Stimulated activated CD8-positive, alpha-beta memory T cell treated with anti-CD3 and anti-CD28 coated beads, Interleukin-15, amount 100 ng/mL, for 1 hour (primary cell): ENCODE results near the gene WTIP.

Source experiments
- DNase-seq: peaks from one replicate; pipeline ENCODE4 v3.0.0-alpha.2; 2020; ENCODE audit warnings: low read depth

WTIP gene

DNA sequence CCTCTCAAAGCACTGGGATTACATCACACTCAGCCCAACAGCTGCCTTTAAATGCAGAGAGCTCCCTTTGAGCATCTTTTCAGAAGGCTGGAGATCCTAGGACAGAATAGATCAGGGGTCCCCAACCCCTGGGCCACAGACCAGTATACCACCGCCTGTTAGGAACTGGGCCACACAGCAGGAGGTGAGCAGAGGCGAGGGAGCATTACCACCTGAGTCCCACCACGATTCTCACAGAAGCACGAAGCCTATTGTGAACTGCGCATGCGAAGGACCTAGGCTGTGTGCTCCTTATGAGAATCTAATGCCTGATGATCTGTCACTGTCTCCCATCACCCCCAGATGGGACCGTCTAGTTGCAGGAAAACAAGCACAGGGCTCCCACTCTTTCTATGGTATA, 2.2 kb upstream of the WTIP start:
- DNase-seq: no peak

DNA sequence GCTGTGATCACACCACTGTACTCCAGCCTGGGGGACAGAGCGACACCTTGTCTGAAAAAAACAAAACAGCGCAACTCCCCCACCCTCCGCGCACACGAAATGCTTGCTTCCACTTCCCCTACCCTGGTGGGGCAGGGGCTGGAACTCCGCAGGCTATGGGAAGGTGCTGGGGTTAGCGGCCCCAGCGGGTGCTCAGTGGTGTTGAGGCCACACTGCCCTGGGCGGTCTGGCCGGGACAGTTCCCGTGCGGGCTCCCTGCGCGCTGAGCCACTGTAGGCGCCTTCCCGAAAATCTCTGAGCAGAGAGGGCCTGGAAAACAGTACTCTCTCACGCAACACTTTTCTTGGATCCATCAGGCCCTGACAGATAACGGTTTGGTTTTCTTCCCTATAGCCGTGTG, 1.1 kb upstream of the WTIP start:
- no peak for DNase-seq

DNA sequence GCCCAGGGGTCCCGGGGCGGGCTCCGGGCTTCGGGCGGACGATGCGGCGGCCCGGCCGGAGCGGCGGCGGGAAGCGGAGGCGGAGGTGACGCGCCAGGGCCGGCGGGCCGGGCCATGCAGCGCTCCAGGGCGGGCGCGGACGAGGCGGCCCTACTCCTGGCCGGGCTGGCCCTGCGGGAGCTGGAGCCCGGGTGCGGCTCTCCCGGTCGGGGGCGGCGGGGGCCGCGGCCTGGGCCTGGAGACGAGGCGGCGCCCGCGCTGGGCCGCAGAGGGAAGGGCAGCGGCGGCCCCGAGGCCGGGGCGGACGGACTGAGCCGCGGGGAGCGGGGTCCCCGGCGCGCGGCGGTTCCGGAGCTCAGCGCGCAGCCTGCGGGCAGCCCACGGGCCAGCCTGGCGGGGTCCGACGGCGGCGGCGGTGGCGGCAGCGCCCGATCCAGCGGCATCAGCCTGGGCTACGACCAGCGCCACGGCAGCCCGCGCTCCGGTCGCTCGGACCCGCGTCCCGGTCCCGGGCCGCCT, 362 bp downstream of the WTIP start:
- DNase-seq: no peak

DNA sequence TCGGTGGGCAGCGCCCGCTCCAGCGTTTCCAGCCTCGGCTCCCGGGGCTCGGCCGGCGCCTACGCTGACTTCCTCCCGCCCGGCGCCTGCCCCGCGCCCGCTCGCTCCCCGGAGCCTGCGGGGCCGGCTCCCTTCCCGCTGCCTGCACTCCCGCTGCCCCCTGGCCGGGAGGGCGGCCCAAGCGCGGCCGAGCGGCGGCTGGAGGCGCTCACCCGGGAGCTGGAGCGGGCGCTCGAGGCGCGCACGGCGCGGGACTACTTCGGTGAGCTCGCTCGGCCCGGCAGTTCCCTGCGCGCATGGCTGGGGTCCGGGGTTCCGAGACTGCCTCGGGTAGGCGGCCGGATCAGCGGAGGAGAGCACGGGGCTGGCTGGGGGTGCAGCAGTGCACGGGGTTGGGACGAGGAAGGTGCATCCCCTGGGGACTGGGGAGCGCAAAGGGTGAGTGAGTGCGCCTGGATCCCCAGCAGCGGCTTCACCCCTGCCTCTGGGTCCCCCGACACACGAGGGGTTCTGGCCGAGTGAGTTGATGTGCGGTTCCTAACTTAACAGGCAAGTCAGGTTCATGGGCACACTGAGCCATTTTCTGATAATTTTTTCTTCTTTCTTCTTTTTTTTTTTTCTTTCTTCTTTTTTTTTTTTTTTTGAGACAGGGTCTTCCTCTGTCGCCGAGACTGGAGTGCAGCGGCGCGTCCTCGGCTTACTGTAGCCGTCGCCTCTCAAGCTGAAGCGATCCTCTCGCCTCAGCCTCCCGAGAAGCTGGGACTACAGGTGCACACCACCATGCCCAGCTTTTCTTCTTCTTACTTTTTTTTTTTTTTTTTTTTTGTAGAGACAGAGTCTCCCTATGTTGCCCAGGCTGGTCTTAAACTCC, 1.1 kb downstream of the WTIP start:
- no peak for DNase-seq

DNA sequence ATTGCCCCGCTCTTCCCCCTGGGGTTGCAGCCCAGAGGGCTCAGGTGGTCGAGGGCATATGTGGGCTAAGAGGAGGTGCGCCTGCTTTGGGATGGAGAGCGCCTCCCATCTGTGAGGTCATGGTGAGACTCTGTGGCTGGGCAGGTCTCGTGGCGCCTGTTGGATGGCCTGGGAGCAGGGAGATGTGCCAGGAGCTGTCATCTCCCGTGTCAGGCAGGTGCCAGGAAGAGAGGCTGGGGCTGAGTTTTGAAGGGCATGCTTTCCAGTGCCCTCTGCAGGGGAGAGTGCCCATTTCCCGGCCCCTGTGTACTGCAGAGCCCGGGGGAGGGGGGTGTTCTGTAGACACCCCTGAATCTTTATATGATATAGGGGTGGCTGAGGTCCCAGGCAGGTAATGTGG, 2.8 kb downstream of the WTIP start:
- no peak for DNase-seq

DNA sequence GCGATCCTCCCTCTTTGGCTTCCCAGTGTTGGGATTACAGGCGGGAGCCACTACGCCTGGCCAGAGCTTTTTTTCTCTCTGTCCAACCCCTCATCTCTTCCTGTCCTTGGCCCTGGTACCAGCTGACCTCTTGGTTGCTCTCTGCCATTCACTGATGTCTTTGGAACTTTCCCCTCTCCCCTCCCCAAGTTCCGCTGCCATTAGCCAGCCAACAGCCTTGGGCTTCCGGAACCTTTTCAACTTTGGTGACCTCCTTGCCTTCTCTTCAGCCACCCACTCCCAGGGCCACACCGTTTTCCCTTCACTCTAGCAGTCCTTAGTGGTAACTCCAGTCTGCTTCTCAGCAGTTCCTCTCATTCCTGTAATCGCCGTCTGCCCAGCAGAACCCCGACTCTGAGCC, 4.3 kb downstream of the WTIP start:
- DNase-seq: no peak

DNA sequence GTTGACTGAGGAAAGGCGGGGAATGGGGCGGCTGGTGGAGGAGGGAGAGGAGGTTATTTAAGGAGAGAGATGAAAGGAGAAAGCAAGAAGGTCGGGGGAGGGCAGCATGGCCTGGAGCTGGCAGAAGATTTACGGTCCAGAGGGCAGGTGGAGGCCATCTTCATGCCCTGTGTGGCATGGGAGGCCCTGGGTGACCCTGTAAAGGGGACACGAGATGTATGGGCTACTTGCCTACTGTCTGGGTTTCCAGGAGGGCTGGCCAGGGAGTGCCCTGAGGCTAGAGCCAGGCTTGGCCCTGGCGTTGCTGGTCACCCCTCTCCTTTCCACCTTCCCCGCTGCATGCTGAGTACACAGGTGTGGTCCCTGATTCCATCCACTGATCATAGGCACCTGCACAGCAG, 6.1 kb downstream of the WTIP start:
- DNase-seq: no peak

DNA sequence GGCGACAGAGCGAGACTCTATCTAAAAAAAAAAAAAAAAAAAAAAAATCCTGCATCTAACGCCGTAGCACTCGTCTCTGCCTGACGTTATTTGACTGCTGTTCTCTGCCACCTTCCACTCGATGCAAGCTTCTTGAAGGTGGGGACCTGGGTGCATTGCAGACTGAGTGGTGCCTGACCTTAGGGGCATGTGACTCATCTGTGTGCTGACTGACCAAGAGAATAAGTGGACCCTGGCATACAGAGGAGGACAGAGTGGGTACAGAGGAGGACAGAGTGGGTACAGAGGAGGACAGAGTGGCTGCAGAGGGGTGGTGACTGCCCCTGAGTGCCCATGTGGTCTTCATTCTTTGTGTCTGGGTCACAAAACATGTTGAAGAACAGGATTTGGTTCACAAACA, 7.6 kb downstream of the WTIP start:
- DNase-seq: no peak

DNA sequence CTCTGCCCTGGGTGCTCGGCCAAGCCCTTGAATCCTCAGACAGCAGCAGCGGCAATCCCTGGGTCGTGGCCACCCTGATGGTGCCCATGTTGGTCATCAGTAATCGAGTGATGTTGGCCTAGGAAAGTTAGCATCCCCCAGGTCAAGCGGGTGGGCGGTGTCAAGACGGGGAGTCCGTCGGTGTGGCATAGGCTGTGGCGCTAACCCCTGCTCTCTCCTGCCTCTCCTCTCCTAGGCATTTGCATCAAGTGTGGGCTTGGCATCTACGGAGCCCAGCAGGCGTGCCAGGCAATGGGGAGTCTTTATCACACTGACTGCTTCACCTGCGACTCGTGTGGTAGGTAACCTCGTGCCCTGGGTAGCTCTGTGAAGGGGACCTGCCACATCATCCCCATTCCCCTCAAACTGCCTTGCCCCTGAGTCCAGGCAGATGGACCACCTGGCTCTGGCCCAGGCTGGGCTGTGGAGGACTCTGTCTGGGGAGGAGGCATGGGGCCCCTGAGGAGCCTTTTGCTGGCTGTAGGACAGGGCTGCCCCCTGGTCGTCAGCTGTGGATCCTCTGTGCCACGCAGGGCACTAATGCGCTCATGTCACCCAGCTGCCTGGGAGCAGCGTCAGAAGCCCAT, 8.7 kb downstream of the WTIP start:
- no peak for DNase-seq

DNA sequence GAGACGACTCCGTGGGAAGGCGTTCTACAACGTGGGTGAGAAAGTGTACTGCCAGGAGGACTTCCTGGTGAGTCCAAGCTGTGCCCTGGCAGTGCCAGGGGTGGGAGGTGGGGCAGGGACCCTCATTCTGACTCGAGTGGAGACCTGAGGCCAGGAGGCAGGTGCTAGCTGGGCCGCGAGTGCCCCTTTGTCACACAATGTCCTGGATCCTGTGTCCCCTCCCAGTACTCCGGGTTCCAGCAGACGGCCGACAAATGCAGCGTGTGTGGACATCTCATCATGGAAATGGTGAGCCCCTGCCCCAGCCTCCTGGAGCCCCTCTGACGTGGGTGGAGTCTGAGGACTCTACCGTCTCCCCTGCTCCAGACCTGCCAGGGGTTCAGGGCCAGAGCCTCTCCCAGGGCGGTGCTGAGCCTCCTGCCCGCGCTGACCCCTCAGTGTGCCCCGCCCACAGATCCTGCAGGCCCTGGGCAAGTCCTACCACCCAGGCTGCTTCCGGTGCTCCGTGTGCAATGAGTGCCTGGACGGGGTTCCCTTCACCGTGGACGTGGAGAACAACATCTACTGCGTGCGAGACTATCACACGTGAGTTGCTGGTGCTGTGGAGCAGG, 11.6 kb downstream of the WTIP start:
- DNase-seq: no peak

DNA sequence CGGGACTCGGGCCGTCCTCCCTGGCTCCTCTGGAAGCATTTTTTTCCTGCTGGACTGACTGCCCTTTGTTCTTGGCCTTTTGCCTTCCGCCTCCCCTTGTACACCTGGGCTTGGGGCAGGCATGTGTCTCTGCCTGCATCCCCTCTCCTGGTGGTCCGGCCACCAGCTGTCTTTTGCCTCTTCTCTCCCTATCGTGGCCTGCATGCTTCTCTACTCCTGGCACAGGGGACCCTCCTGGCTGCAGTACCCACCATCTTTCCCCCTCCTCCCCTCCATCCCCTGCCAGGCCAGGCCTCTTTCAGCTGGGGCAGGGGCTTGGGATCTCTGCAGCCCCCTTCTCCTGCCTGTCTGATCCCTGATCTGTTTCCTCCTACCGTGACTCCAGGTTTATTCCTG, 12.1 kb downstream of the WTIP start:
- DNase-seq: no peak

DNA sequence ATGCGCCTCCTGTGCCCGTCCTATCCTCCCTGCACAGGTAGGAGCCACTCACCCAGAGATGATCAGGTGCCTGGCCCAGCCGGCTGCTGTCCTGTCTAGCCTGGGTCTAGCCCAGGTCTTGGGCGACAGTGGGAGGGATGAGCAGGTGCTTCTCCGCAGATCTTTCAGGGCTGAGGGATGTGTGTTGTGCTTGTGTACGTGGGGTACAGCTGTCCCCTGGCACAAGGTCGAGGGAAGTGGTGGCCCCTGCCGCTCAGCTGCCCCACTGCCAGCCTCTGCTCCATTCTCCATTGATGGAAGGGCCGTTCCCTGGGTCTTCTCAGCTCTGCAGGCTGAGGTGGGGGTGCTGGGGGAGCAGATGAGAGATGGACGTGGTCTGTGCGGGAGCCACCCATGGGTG, 13.0 kb downstream of the WTIP start:
- DNase-seq: no peak

DNA sequence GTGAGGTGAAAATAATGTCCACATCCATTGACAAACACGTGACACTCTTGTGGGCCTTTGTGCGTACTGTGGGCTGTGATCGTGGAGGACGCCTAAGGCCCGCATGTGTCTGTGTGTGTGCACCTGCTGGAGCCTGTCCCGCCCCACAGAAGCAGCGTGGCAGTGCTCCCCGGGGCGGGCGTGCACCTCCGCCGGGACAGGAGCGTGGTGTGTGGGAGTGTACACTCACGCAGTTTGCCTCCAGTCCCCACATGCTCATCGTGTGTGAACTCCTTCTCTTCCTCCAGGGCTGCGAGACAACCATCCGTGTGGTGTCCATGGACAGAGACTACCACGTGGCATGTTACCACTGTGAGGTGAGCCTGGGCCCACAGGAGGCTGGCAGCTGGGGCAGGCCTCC, 13.9 kb downstream of the WTIP start:
- no peak for DNase-seq

DNA sequence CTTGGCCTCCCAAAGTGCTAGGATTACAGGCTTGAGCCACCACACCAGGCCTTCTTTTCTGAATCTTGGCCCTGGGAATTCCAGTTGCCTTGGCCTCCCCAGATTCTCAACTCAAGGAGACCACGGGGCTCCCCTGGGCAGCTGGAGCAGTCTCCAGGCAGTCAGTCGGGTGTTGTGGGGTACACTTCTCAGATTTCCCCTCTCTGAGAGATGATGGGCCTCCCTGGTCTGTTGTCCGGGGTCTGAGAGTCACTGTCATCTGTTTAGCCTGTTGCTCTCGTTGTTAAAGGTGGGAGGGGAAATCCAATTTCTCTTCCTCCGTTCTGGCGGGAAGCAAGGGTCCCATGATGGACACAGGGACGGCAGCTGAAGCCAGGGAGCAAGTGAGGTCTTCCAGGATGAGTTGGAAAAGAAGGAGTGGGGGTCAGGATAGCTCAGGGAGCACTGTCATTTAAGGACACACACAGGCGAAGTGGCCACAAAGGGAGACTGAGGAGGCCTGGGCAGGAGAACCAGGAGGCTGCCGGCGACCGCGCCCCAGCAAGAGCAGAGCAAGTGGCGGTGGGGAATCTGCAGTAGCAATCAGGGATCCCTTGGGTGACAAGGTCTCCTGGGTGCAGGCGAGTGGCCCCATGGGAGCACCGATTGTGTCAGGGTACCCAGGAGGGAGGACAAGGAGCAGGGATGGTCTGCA, 15.7 kb downstream of the WTIP start:
- DNase-seq: no peak

DNA sequence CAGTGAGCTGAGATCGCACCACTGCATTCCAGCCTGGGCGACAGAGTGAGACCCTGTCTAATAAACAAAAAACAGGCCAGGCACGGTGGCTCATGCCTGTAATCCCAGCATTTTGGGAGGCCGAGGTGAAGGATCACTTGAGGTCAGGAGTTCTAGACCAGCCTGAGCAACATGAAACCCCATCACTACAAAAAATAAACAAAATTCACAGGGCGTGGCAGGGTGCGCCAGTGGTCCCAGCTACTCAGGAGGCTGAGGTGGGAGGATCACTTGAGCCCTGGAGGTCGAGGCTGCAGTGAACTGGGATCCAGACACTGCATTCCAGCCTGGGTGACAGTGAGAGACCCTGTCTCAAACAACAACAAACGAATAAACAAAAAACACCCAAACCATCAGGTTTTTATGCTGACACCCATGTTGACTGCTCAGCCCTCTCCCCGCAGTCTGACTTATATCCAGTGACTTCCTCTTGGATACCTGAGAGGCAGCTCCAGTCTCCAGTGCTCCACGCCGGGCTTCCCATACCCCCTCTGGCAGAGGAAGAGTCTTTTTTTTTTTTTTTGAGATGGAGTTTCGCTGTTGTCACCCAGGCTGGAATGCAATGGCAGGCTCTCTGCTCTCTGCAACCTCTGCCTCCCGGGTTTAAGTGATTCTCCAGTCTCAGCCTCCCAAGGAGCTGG, 17.7 kb downstream of the WTIP start:
- no peak for DNase-seq

DNA sequence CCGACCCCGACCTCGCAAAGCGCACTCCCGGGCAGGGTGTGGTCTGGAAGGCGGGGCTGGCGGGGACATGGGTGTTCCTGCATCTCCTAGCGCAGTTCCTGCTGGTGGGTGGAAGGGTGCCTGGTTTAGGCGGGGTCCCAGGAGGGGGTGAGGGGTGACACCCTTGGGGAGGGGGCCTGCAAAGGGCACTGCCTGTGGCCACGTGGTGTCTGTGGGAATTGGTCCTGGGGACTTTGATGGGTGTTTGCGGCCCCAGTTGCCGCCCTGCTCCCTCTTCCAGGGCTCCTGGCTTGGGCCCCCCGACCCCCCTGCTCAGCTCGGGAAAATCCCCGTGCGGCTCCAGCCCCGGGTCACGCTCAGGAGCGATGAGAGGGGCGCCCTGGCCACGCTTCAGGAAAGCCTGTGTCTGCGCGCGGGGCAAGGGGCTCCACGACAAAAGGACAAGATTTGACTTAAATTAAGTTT, 19.1 kb downstream of the WTIP start:
- DNase-seq: no peak

DNA sequence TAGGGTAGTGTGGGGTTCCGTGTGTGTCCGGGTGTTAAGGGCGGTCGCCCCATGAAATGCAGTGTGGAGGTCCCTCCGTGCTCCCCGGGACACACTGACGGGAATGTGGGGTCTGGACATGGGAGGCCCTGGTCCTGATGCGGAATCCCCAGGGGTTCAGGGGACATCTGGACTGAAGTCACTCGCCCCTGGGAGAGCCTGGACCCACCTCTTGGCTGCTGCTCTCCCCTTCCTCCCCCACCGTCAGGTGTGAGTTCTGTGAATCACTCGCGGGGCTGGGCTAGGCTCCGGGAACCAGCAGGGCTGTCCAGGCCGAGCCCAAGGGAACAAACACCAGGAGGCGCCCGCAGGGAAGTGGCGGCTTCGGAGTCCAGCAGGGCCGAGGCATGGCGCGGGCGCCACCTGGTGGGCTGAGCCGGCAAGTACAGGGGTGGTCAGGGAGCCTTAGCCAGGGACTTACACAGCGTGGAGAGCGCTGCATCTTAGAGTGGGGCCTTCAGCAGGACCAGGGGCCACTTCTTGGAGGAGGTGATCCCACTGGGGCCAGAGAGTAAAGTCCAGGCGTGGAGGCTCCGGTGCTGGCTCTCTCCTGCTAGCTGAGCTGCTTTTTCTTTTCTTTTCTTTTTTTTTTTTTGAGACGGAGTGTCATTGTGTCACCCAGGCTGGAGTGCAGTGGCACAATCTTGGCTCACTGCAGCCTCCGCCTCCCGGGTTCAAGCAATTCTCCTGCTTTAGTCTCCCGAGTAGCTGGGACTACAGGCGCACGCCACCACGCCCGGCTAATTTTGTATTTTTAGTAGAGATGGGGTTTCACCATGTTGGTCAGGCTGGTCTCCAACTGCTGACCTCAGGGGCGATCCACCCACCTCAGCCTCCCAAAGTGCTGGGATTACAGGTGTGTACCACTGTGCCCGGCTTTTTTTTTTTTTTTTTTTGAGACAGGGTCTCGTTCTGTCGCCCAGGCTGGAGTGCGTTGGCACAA, 20.1 kb downstream of the WTIP start:
- DNase-seq: peak; percentile 76

DNA sequence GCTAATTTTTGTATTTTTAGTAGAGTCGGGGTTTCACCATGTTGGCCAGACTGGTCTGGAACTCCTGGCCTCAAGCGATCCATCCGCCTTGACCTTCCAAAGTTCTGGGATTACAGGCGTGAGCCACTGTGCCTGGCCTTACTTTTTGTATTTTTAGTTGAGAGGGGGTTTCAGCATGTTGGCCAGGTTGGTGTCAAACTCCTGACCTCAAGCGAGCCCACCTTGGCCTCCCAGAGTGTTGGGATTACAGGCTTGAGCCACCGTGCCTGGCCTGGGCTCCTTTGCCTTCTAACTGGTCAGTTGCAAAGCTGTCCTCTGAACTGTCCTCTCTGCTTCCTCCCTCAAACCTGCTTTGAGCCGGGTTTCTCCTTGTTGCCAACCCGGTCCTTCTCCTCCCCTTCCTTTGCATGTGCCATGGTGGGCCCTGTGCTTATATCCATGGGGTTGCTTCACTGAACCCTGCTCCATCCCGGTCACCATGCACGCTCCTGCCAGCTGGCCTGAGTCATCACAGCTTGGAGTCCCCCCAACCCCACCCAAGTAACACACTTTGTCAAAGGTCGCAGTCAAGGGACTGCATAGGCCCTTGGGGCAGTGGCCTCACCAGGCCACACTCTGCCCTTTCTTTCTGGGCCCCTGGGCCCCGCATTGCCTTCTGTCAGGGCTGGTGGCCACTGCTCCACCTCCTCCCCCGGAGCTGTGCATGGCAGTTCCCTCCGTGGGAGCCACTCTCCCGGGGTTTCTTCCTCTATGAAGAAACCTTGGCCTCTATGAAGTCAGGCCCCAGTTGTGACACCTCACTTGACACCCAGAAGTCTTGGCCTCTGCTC, 21.2 kb downstream of the WTIP start:
- DNase-seq: no peak

DNA sequence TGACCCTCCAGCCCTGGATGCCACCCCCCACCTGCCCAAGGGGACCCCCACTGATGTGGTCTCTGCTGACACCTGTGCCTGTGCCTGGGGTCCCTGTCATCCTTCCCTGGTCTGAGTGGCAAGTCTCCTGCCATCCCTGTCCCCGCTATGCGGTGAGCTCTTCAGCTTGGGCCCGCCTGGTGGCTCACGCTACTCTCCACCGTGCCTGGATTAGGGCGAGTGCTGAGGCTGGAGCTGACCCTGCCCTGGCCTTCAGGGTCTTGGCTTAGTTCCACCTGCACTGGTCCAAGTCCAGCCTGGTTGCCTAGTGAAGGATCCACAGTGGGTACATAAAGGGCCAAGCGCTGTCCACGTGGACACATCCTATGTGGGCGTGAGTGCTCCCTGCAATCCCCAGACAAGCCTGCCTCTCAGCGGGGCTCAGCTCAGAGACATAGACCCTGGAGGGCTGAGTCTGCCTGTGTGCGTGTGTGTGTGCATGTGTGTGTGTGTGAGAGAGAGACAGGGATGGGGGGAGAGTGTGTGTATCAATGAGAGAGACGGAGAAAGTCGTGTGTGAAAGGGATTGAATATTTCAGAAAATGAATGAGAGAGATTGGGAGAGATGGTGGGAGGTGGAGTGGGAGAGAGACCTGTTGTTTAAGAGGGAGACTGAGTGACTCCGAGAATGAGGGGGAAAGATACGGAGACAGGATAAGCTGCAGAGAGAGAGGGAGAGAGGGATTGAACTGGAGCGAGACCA, 22.1 kb downstream of the WTIP start:
- no peak for DNase-seq
